ENCODE measurements around the gene MARK2. TPM values are rescaled to one million over a fixed set of nuclear protein-coding genes. Genes with fewer than 3 reads are reported as not detected.

MARK2 gene
- total RNA-seq, 1 donor from 2014 or later = 59.8 TPM

Other genes with a start within 250 kb of the MARK2 start
- 3.0 and 3.3 TPM in 2 replicates for gene PLAAT3, start 224.7 kb upstream of the MARK2 start, total RNA-seq
- gene ATL3, start 167.7 kb upstream of the MARK2 start, total RNA-seq = 40.5 and 40.8 TPM in 2 replicates
- 68.2 and 68.5 TPM in 2 replicates for gene RTN3, start 157.6 kb upstream of the MARK2 start, total RNA-seq
- 1.8 and 2.2 TPM in 2 replicates for gene ZFTA, start 70.3 kb upstream of the MARK2 start, total RNA-seq
- 50.7 and 52.9 TPM in 2 replicates for gene SPINDOC, start 25.7 kb upstream of the MARK2 start, total RNA-seq
- gene RCOR2, start 78.1 kb downstream of the MARK2 start, total RNA-seq = 0.16 and 0.25 TPM in 2 replicates
- 36.9 and 38.0 TPM in 2 replicates for gene NAA40, start 99.9 kb downstream of the MARK2 start, total RNA-seq
- 382 and 383 TPM in 2 replicates for gene COX8A, start 135.5 kb downstream of the MARK2 start, total RNA-seq
- gene OTUB1, start 147.3 kb downstream of the MARK2 start, total RNA-seq = 98.0 and 99.0 TPM in 2 replicates
- gene FLRT1, start 196.8 kb downstream of the MARK2 start, total RNA-seq = not detected in 2 replicates